Neural cell (in vitro differentiated cells): ENCODE data around the gene NDOR1. TPM values are rescaled to one million over a fixed set of nuclear protein-coding genes. Genes with fewer than 3 reads are reported as not detected.

Experiments
- polyA plus RNA-seq: library from polyadenylated mRNA; depleted of rRNA; stranded (reverse); fragments of >200 nt; gene quantifications from 2 replicates; pipeline ENCODE4 v1.2.3, GENCODE V29; 2014
- small RNA-seq, 3 experiments: library from RNA; depleted of rRNA; stranded (forward); fragments of <200 nt; gene quantifications; one replicate each; pipeline ENCODE3, GENCODE V24; 2012

The NDOR1 gene
- polyA plus RNA-seq, 1 donor from 2014 or later = 18.2 TPM

Small RNAs within 50 kb of the gene (small RNA-seq; reads per million reads assigned to genes)
- 0 reads per million in 3 experiments for gene MIR3621

Other genes with a start within 250 kb of the NDOR1 start
- 2.0 TPM in 1 of 2 replicates, not detected in the other for gene PTGDS, start 228.2 kb upstream of the NDOR1 start, polyA plus RNA-seq
- 0.76 TPM in 1 of 2 replicates, not detected in the other for gene LCNL1, start 222.7 kb upstream of the NDOR1 start, polyA plus RNA-seq
- 276 and 346 TPM in 2 replicates for gene PAXX, start 213.3 kb upstream of the NDOR1 start, polyA plus RNA-seq
- not detected in 2 replicates for gene CLIC3, start 209.1 kb upstream of the NDOR1 start, polyA plus RNA-seq
- gene ABCA2, start 177.5 kb upstream of the NDOR1 start, polyA plus RNA-seq = 30.6 and 52.0 TPM in 2 replicates
- 0.56 and 0.69 TPM in 2 replicates for gene FUT7, start 173.6 kb upstream of the NDOR1 start, polyA plus RNA-seq
- 161 and 162 TPM in 2 replicates for gene NPDC1, start 159.5 kb upstream of the NDOR1 start, polyA plus RNA-seq
- not detected in 2 replicates for gene ENTPD2, start 151.6 kb upstream of the NDOR1 start, polyA plus RNA-seq
- gene SAPCD2, start 135.1 kb upstream of the NDOR1 start, polyA plus RNA-seq = 0.22 and 0.96 TPM in 2 replicates
- gene UAP1L1, start 128.2 kb upstream of the NDOR1 start, polyA plus RNA-seq = 0.21 and 0.36 TPM in 2 replicates
- 72.0 and 90.9 TPM in 2 replicates for gene MAN1B1, start 118.7 kb upstream of the NDOR1 start, polyA plus RNA-seq
- gene DPP7, start 91.0 kb upstream of the NDOR1 start, polyA plus RNA-seq = 23.3 and 43.3 TPM in 2 replicates
- gene GRIN1, start 66.5 kb upstream of the NDOR1 start, polyA plus RNA-seq = 0.58 and 0.68 TPM in 2 replicates
- gene LRRC26, start 35.6 kb upstream of the NDOR1 start, polyA plus RNA-seq = 2.2 and 3.2 TPM in 2 replicates
- not detected in 2 replicates for gene TMEM210, start 33.6 kb upstream of the NDOR1 start, polyA plus RNA-seq
- gene ANAPC2, start 17.1 kb upstream of the NDOR1 start, polyA plus RNA-seq = 38.1 and 47.2 TPM in 2 replicates
- gene SSNA1, start 17.0 kb upstream of the NDOR1 start, polyA plus RNA-seq = 170 and 195 TPM in 2 replicates
- gene TPRN, start 5.0 kb upstream of the NDOR1 start, polyA plus RNA-seq = 8.1 TPM in 2 replicates
- 61.1 and 66.7 TPM in 2 replicates for gene TMEM203, start 52 bp upstream of the NDOR1 start, polyA plus RNA-seq
- gene RNF208, start 16.5 kb downstream of the NDOR1 start, polyA plus RNA-seq = 1.2 and 1.5 TPM in 2 replicates
- 1.3 and 3.3 TPM in 2 replicates for gene CYSRT1, start 19.5 kb downstream of the NDOR1 start, polyA plus RNA-seq
- 0.26 TPM in 1 of 2 replicates, not detected in the other for gene RNF224, start 21.8 kb downstream of the NDOR1 start, polyA plus RNA-seq
- gene SLC34A3, start 25.2 kb downstream of the NDOR1 start, polyA plus RNA-seq = 0.12 and 0.27 TPM in 2 replicates
- 60.3 and 68.8 TPM in 2 replicates for gene TUBB4B, start 35.6 kb downstream of the NDOR1 start, polyA plus RNA-seq
- not detected in 2 replicates for gene STPG3, start 45.6 kb downstream of the NDOR1 start, polyA plus RNA-seq
- gene NELFB, start 49.6 kb downstream of the NDOR1 start, polyA plus RNA-seq = 64.7 and 82.2 TPM in 2 replicates
- gene TOR4A, start 72.0 kb downstream of the NDOR1 start, polyA plus RNA-seq = 0.50 and 0.70 TPM in 2 replicates
- gene NRARP, start 96.6 kb downstream of the NDOR1 start, polyA plus RNA-seq = 1.4 and 2.3 TPM in 2 replicates
- gene EXD3, start 217.5 kb downstream of the NDOR1 start, polyA plus RNA-seq = 32.9 and 51.3 TPM in 2 replicates
- gene NOXA1, start 217.7 kb downstream of the NDOR1 start, polyA plus RNA-seq = 1.7 and 3.4 TPM in 2 replicates
- gene ENTPD8, start 235.7 kb downstream of the NDOR1 start, polyA plus RNA-seq = not detected in 2 replicates